Bronchial epithelial cell (primary cell): ENCODE data around the gene FBXW7. TPM values are rescaled to one million over a fixed set of nuclear protein-coding genes. Genes with fewer than 3 reads are reported as not detected.

Source experiments
- DNase-seq: peaks from one replicate; pipeline ENCODE4 v3.0.0-alpha.2; 2010; ENCODE audit warnings: low read depth
- FAIRE-seq: peaks from 2 replicates; lab custom pipeline; 2011; peaks lifted over from hg19 to GRCh38; lab: Jason Lieb, UNC
- H3K27me3 ChIP-seq: 2 replicates; pipeline ENCODE4 v1.5.1; 2011; ENCODE audit warnings: low read length; ENCODE audit not compliant: control insufficient read depth, insufficient read depth
- H3K36me3 ChIP-seq: 2 replicates; pipeline ENCODE4 v1.5.1; 2011; ENCODE audit warnings: low read length; ENCODE audit not compliant: control insufficient read depth, insufficient read depth
- H3K4me3 ChIP-seq: 2 replicates; pipeline ENCODE4 v1.5.1; 2011; ENCODE audit warnings: mild to moderate bottlenecking, low read depth, low read length, control low read depth
- total RNA-seq: library from RNA; depleted of rRNA; stranded (reverse); fragments of >200 nt; gene quantifications from 2 replicates; pipeline ENCODE4 v1.2.1, GENCODE V29; 2014
- TF ChIP-seq, protein P1 (sequence below): IDR thresholded peaks from 2 replicates; pipeline ENCODE4 v1.5.1; 2011; ENCODE audit warnings: mild to moderate bottlenecking, moderate library complexity, low read length, control low read depth, inconsistent platforms; ENCODE audit not compliant: insufficient read depth, severe bottlenecking

FBXW7 gene
- total RNA-seq, 1 donor from 2014 or later = 145 TPM

DNA sequence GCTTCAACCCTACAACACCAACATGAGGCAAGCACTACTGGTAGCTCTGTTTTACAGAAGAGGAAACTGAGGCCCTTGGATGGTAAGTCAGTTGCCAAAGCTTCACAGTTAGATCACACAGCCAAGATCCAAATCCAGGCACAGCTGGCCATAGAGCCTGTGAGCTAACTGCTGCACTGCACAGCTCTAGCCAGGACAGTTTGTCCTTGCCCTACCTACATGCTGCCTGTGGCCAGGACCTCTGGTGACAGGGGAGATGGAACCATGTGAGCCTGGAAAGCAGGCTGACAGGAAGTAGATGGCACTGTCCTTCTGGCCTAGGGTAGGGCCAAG, 257.8 kb downstream of the FBXW7 start:
- Histone ChIP-seq H3K36me3 (no peaks in the 10 kb centered on the region), H3K4me3 (no peak overlapping the region), H3K27me3 (no peaks in the 10 kb centered on the region)
- DNase-seq = no peak
- TF ChIP-seq, protein P1, sequence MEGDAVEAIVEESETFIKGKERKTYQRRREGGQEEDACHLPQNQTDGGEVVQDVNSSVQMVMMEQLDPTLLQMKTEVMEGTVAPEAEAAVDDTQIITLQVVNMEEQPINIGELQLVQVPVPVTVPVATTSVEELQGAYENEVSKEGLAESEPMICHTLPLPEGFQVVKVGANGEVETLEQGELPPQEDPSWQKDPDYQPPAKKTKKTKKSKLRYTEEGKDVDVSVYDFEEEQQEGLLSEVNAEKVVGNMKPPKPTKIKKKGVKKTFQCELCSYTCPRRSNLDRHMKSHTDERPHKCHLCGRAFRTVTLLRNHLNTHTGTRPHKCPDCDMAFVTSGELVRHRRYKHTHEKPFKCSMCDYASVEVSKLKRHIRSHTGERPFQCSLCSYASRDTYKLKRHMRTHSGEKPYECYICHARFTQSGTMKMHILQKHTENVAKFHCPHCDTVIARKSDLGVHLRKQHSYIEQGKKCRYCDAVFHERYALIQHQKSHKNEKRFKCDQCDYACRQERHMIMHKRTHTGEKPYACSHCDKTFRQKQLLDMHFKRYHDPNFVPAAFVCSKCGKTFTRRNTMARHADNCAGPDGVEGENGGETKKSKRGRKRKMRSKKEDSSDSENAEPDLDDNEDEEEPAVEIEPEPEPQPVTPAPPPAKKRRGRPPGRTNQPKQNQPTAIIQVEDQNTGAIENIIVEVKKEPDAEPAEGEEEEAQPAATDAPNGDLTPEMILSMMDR = no peak
- FAIRE-seq = peak; percentile 87

DNA sequence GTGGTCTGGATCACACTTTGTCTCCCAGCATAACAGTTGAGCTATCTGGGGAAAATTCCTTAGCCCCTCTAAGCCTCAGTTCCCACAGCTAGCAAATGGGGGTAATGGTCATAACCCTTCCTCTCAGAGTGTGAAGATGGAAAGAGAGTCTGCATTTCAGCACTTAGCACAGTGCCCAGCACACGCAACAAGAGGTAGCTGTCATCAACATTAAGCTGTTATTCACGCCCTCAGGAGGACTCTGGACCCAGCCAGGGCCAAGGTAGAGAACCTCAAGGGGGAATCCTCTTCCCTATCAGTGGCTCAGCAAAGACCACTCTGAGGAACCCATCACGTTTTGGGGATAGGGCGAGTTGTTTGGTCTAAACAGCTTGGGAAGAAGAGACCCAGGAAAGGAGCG, 258.6 kb downstream of the FBXW7 start:
- no peaks in the 10 kb centered on the region for H3K27me3 ChIP-seq
- FAIRE-seq = no peak
- no peaks in the 10 kb centered on the region for H3K36me3 ChIP-seq
- TF ChIP-seq, protein P1 = no peak
- no peak for DNase-seq
- H3K4me3 ChIP-seq = no peak overlapping the region

DNA sequence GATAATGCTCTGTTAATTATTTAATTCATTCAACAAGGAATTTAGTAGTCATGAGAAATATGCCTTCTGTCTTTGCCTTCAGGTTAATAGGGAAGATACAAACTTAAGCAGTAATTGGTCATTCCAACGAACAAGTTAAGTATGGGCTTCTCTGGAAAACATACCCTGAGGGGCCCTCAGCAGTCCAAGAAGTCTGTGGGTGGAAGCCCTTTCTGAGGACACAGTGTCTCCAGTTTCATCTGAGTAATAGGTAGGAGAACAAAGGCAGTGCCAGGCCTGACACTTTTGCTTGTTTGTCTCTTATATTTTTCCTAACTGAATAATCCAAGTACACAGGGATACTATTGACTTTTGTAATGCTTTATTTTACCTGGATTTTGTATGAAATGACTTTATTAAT, 262.5 kb downstream of the FBXW7 start:
- H3K27me3 ChIP-seq = no peaks in the 10 kb centered on the region
- no peak for FAIRE-seq
- TF ChIP-seq, protein P1 = no peak
- no peak overlapping the region for H3K4me3 ChIP-seq
- DNase-seq = peak; percentile 87
- H3K36me3 ChIP-seq = no peaks in the 10 kb centered on the region

Other genes starting within 250 kb of the FBXW7 start
- 22.4 and 39.4 TPM in 2 replicates for gene TMEM154, start 143.9 kb upstream of the FBXW7 start, total RNA-seq
- under 0.01 and 0.38 TPM in 2 replicates for gene TIGD4, start 243.6 kb upstream of the FBXW7 start, total RNA-seq
- 35.8 and 41.7 TPM in 2 replicates for gene ARFIP1, start 243.9 kb upstream of the FBXW7 start, total RNA-seq